Activated CD4-positive, alpha-beta T cell treated with anti-CD3 and anti-CD28 coated beads, Interleukin-2, amount 10 ng/mL, durations not matched to agents 24 days and 14 days (primary cell): ENCODE data around the gene RAVER2. TPM values are rescaled to one million over a fixed set of nuclear protein-coding genes. Genes with fewer than 3 reads are reported as not detected.

Experiments
- DNase-seq: peaks from one replicate; pipeline ENCODE4 v3.0.0; 2022
- H3K27ac Mint-ChIP-seq: one replicate; pipeline ENCODE4 v1.8.0; 2022; ENCODE audit warnings: mild to moderate bottlenecking, mixed read lengths
- H3K27me3 Mint-ChIP-seq: one replicate; pipeline ENCODE4 v1.8.0; 2022; ENCODE audit warnings: mixed read lengths
- H3K36me3 Mint-ChIP-seq: one replicate; pipeline ENCODE4 v1.8.0; 2022; ENCODE audit warnings: low read depth, mild to moderate bottlenecking, mixed read lengths
- H3K4me1 Mint-ChIP-seq: one replicate; pipeline ENCODE4 v1.8.0; 2021; ENCODE audit warnings: mixed read lengths
- H3K4me3 Mint-ChIP-seq: one replicate; pipeline ENCODE4 v1.8.0; 2022; ENCODE audit warnings: mild to moderate bottlenecking, moderate library complexity, mixed read lengths
- H3K9me3 Mint-ChIP-seq: one replicate; pipeline ENCODE4 v1.8.0; 2021; ENCODE audit warnings: mixed read lengths
- intact Hi-C: fragments of 100-400 bp; cut with micrococcal nuclease; formaldehyde crosslinking; loops from one replicate; pipeline ENCODE4 v1.15.1; 2023
- total RNA-seq: library from RNA; stranded (reverse); gene quantifications from 2 replicates; pipeline ENCODE4 v1.2.3, GENCODE V29; 2022

Gene RAVER2
- total RNA-seq, 1 donor from 2014 or later: 0.44 TPM

DNA sequence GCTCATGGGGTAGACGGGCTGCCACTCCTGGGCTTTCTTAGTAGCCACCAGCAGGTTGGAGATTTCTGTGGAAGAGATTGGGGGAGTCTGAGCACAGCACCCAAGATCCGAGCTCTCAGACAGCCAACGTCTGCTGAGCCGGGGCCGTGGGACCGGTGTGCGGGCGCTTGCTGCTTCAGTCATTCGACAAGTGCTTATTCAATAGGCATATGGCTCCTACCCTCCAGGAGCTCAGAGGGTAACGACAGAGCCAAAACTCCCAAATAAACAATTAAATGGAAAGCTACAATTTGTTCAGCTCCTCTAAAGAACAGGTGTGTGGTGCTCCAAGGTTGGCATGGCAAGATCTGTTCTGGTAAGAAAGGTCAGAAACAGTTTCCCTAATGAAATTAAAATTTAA, 106.0 kb downstream of the RAVER2 start:
- Mint-ChIP-seq H3K9me3 (no peaks in the 10 kb centered on the region), H3K36me3 (peaks cover 64% of the 10 kb centered on the region), H3K27me3 (no peaks in the 10 kb centered on the region), H3K27ac (no peak overlapping the region), H3K4me1 (peaks cover 6% of the 10 kb centered on the region), H3K4me3 (no peak overlapping the region)
- no peak for DNase-seq
- intact Hi-C loops: no loop called here

GRCh38 chr1:64851664-64852063, 106.8 kb downstream of the RAVER2 start:
- DNase-seq: no peak
- H3K27ac Mint-ChIP-seq: no peak overlapping the region
- no peaks in the 10 kb centered on the region for H3K27me3 Mint-ChIP-seq
- no peak overlapping the region for H3K4me3 Mint-ChIP-seq
- peaks cover 62% of the 10 kb centered on the region for H3K36me3 Mint-ChIP-seq
- H3K4me1 Mint-ChIP-seq: peaks cover 6% of the 10 kb centered on the region
- intact Hi-C loops: no loop called here
- H3K9me3 Mint-ChIP-seq: no peaks in the 10 kb centered on the region

DNA sequence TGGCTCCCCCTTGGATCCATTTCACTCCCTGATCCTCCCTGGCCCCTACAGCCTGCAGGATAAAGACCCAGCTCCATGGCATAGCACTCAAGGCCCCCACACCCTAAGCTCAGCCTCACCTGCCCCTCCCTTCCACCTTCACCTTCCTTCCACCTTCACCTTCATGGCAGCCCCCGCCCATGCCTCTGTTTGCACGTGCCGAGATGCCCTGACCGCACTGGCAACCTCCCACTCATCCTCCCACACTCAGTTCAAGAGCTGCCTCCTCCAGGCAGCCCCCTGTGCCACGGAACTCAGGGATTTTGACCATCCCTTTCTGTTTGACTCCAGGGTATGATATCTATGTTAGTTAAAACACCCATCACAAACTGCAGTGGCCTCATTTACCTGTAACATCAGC, 109.8 kb downstream of the RAVER2 start:
- Mint-ChIP-seq H3K4me1 (peaks cover 6% of the 10 kb centered on the region), H3K9me3 (no peaks in the 10 kb centered on the region), H3K36me3 (peaks cover 78% of the 10 kb centered on the region), H3K4me3 (no peak overlapping the region), H3K27ac (peak overlapping the region; percentile 45), H3K27me3 (no peaks in the 10 kb centered on the region)
- intact Hi-C loops: no loop called here
- DNase-seq: no peak

DNA sequence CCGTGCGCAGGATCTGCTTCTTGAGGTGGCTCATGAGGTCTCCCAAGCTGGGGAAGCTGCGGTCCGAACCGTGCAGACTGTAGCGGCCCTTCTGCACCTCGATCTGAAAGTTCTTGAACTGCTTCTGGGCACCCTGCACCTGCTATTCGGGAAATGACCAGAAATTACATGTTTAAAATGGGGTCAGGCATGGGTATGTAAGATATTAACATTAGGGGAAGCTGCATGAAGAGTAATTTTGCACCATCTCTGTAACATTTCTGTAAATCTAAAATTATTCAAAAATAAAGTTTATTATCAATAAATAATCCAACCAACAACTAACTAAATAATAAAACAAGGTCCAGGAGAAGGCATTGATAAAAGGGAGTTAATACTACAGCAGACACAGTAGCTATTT, 110.7 kb downstream of the RAVER2 start:
- H3K27me3 Mint-ChIP-seq: no peaks in the 10 kb centered on the region
- no peaks in the 10 kb centered on the region for H3K9me3 Mint-ChIP-seq
- H3K36me3 Mint-ChIP-seq: peaks cover 76% of the 10 kb centered on the region
- intact Hi-C loops: no loop called here
- H3K27ac Mint-ChIP-seq: no peak overlapping the region
- DNase-seq: no peak
- H3K4me3 Mint-ChIP-seq: no peak overlapping the region
- peaks cover 6% of the 10 kb centered on the region for H3K4me1 Mint-ChIP-seq

- no peaks in the 10 kb centered on the region for H3K27me3 Mint-ChIP-seq
- H3K9me3 Mint-ChIP-seq: no peaks in the 10 kb centered on the region
- no peak for DNase-seq
- no peak overlapping the region for H3K27ac Mint-ChIP-seq
- peaks cover 76% of the 10 kb centered on the region for H3K36me3 Mint-ChIP-seq
- no peak overlapping the region for H3K4me3 Mint-ChIP-seq
- H3K4me1 Mint-ChIP-seq: peaks cover 8% of the 10 kb centered on the region
- intact Hi-C loops: no loop called here
These were observed 111.7 kb downstream of the RAVER2 start for GRCh38 chr1:64856553-64856952.

DNA sequence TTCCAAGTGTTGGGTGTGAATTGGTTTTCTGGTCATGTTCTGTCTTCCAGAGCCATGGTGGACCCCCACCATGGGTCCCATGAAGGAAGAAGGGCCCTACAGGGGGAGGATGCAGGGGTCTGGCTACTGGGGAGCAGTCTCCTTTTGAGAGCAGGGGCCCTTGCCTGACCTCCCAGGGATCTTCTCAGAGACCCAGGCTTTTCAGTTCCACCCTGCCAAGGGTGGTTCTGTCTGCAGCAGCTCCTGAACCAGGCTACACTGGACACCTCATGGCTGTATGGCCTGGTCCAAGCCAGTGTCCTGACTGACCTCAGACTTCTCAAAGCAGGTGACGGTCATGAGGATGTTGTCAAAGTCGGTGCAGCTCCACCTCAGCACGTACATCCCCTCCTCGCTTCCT, 112.5 kb downstream of the RAVER2 start:
- Mint-ChIP-seq H3K27me3 (no peaks in the 10 kb centered on the region), H3K4me3 (no peak overlapping the region), H3K9me3 (no peaks in the 10 kb centered on the region), H3K27ac (no peak overlapping the region), H3K36me3 (peaks cover 71% of the 10 kb centered on the region), H3K4me1 (peaks cover 9% of the 10 kb centered on the region)
- intact Hi-C loops: no loop called here
- DNase-seq: no peak

GRCh38 chr1:64861611-64862010, 116.7 kb downstream of the RAVER2 start:
- intact Hi-C loops: loop anchor here (5.0 kb wide), 3 partner anchors 101 to 206 kb away; no protein-coding TSS in a partner anchor
- no peak overlapping the region for H3K4me3 Mint-ChIP-seq
- H3K27me3 Mint-ChIP-seq: no peaks in the 10 kb centered on the region
- H3K4me1 Mint-ChIP-seq: peaks cover 22% of the 10 kb centered on the region
- H3K27ac Mint-ChIP-seq: no peak overlapping the region
- DNase-seq: no peak
- H3K9me3 Mint-ChIP-seq: no peaks in the 10 kb centered on the region
- H3K36me3 Mint-ChIP-seq: peaks cover 65% of the 10 kb centered on the region

GRCh38 chr1:64864018-64864940, 119.4 kb downstream of the RAVER2 start:
- no peak overlapping the region for H3K4me3 Mint-ChIP-seq
- peaks cover 24% of the 10 kb centered on the region for H3K4me1 Mint-ChIP-seq
- intact Hi-C loops: loop anchor here (5.0 kb wide), 3 partner anchors 98 to 203 kb away; no protein-coding TSS in a partner anchor
- peaks cover 55% of the 10 kb centered on the region for H3K36me3 Mint-ChIP-seq
- H3K9me3 Mint-ChIP-seq: no peaks in the 10 kb centered on the region
- DNase-seq: peak; percentile 77
- no peaks in the 10 kb centered on the region for H3K27me3 Mint-ChIP-seq
- peak overlapping the region; percentile 75 for H3K27ac Mint-ChIP-seq

DNA sequence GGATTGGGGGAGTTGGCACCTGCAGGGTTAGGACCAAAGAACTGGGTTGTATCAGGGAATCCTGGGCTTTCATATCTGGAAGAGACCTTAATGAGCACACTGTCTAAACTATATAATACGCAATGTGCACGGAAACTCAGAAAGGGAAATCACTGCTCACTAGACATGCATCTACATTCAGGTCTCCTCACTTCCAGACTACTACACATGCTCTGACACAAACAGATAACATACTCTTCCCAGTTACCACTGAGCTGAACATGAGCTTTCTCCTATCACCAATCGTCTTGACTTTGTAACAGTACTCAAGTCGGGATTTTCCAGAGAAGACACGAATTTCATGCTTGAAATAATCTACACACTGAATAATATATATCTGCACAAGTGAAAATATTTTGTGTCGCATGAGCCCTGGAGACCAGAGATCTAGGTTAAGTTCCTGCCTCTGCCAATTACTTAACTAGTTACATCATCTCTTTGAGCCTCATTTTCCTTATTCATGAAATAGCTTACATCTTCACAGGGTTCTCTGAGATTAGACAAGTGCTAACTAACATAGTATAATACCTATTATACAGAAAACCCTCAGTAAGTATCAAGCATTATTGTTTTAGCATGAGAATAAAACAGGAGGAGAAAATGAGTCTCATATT, 120.4 kb downstream of the RAVER2 start:
- Mint-ChIP-seq H3K4me1 (peaks cover 24% of the 10 kb centered on the region), H3K9me3 (no peaks in the 10 kb centered on the region), H3K27ac (peak overlapping the region; percentile 49), H3K36me3 (peaks cover 53% of the 10 kb centered on the region), H3K27me3 (no peaks in the 10 kb centered on the region), H3K4me3 (peak overlapping the region; percentile 29)
- intact Hi-C loops: no loop called here
- no peak for DNase-seq

DNA sequence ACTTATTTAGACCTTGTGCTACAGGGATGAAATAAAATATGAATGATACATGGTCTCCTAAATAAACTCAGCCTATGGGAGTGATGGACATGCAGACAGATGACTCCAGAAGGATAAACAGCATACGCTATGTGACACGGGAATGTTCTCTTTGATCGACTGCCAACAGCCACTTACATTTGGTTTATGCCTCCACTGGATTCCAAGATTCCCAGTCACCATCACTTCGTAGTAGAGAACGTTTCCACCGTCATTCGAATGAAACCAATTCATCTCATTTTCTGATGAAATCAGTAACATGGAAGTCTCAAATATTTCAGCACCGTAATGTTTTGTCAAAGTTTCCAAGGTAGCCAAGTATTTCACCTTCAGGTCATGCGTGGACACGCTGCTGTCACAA, 121.8 kb downstream of the RAVER2 start:
- Mint-ChIP-seq H3K4me1 (peaks cover 27% of the 10 kb centered on the region), H3K36me3 (peaks cover 57% of the 10 kb centered on the region), H3K4me3 (no peak overlapping the region), H3K9me3 (no peaks in the 10 kb centered on the region), H3K27ac (no peak overlapping the region), H3K27me3 (no peaks in the 10 kb centered on the region)
- no peak for DNase-seq
- intact Hi-C loops: no loop called here

- no peaks in the 10 kb centered on the region for H3K27me3 Mint-ChIP-seq
- no peaks in the 10 kb centered on the region for H3K9me3 Mint-ChIP-seq
- no peak overlapping the region for H3K27ac Mint-ChIP-seq
- H3K4me1 Mint-ChIP-seq: peaks cover 24% of the 10 kb centered on the region
- no peak overlapping the region for H3K4me3 Mint-ChIP-seq
- no peak for DNase-seq
- peaks cover 63% of the 10 kb centered on the region for H3K36me3 Mint-ChIP-seq
- intact Hi-C loops: no loop called here
These were observed 122.4 kb downstream of the RAVER2 start for GRCh38 chr1:64867266-64867665.

GRCh38 chr1:64871256-64871655, 126.4 kb downstream of the RAVER2 start:
- H3K36me3 Mint-ChIP-seq: peaks cover 72% of the 10 kb centered on the region
- H3K9me3 Mint-ChIP-seq: no peaks in the 10 kb centered on the region
- no peak overlapping the region for H3K4me3 Mint-ChIP-seq
- no peak overlapping the region for H3K27ac Mint-ChIP-seq
- peaks cover 26% of the 10 kb centered on the region for H3K4me1 Mint-ChIP-seq
- H3K27me3 Mint-ChIP-seq: no peaks in the 10 kb centered on the region
- intact Hi-C loops: no loop called here
- DNase-seq: no peak

DNA sequence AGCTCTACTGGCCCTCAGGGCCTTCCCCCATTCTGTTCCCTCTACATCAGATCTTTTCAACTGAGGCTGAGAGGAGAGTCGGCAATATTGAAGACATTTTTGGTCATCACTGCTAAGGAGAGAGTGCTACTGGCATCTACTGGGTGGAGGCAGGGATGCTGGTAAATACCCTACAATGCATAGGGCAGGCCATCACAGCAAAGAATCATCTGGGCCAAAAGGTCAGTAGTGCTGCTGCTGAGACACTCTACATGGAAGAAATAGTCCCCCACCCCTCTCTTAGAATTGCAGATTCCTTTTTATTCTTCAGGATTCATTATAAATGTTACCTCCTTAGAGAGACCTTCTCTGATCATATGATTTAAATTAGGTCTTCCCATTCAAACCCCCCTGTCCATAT, 127.2 kb downstream of the RAVER2 start:
- peaks cover 73% of the 10 kb centered on the region for H3K36me3 Mint-ChIP-seq
- no peaks in the 10 kb centered on the region for H3K9me3 Mint-ChIP-seq
- no peak overlapping the region for H3K27ac Mint-ChIP-seq
- no peak overlapping the region for H3K4me3 Mint-ChIP-seq
- DNase-seq: no peak
- H3K27me3 Mint-ChIP-seq: no peaks in the 10 kb centered on the region
- intact Hi-C loops: no loop called here
- peaks cover 34% of the 10 kb centered on the region for H3K4me1 Mint-ChIP-seq

- intact Hi-C loops: no loop called here
- Mint-ChIP-seq H3K36me3 (peaks cover 81% of the 10 kb centered on the region), H3K27me3 (no peaks in the 10 kb centered on the region), H3K27ac (no peak overlapping the region), H3K4me3 (no peak overlapping the region), H3K4me1 (peaks cover 47% of the 10 kb centered on the region), H3K9me3 (no peaks in the 10 kb centered on the region)
- DNase-seq: no peak
These were observed 128.7 kb downstream of the RAVER2 start for GRCh38 chr1:64873576-64873975.
